GM23338 (cell line): ENCODE data around the gene PKN3.

Experiments used
- EZH2 ChIP-seq: fragments of 200-600 bp; sonication (generic); IDR thresholded peaks from one replicate; pipeline ENCODE4 v1.8.0; 2017; ENCODE audit warnings: antibody characterized with exemption, mild to moderate bottlenecking, low read depth; ENCODE audit not compliant: unreplicated experiment
- EZH2phosphoT487 ChIP-seq: fragments of 200-600 bp; sonication (generic); IDR thresholded peaks from one replicate; pipeline ENCODE4 v1.8.1; 2018; ENCODE audit warnings: antibody characterized with exemption; ENCODE audit not compliant: unreplicated experiment
- POLR2AphosphoS5 ChIP-seq: IDR thresholded peaks from 2 replicates; pipeline ENCODE4 v1.6.1; 2016; ENCODE audit warnings: antibody characterized with exemption, low read depth
- ZNF331 ChIP-seq: fragments of 250-450 bp; sonication (Bioruptor Pico); IDR thresholded peaks from 2 replicates; pipeline ENCODE4 v1.5.0; 2020; ENCODE audit warnings: low read depth, mild to moderate bottlenecking, moderate library complexity
- TF ChIP-seq, protein P1 (sequence below), 2 experiments: fragments of 200-600 bp in 1 of 2; sonication (generic) in 1 of 2; conservative IDR thresholded peaks; 2 replicates each; pipeline versions ENCODE4 v1.5.1 to v1.6.1; 2016 to 2017; ENCODE audit warnings: antibody characterized with exemption in 2 of 2, low read depth in 2 of 2, mild to moderate bottlenecking in 2 of 2, moderate library complexity in 1 of 2
- TF ChIP-seq, protein P2 (sequence below): IDR thresholded peaks from one replicate; pipeline ENCODE4 v1.6.1; 2018; ENCODE audit warnings: antibody characterized with exemption; ENCODE audit not compliant: unreplicated experiment

DNA sequence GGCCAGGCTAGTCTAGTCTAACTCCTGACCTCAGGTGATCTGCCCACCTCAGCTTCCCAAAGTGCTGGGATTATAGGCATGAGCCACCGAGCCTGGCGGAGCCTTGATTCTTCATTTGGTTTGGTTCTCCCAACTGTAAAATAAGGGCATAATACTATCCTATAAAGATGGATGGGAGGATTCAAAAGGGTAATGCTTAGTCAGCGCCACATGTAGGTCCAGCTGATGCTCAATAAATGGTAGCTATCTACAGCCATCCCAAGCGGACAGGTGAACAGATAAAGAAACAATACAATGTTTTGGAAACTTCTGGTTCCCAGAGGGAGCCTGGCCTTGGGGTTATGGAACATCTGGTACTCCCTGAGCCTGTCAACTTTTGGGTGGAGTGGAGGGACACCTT is 26.9 kb upstream of the PKN3 start:
- no peak for TF ChIP-seq EZH2
- TF ChIP-seq, protein P1, sequence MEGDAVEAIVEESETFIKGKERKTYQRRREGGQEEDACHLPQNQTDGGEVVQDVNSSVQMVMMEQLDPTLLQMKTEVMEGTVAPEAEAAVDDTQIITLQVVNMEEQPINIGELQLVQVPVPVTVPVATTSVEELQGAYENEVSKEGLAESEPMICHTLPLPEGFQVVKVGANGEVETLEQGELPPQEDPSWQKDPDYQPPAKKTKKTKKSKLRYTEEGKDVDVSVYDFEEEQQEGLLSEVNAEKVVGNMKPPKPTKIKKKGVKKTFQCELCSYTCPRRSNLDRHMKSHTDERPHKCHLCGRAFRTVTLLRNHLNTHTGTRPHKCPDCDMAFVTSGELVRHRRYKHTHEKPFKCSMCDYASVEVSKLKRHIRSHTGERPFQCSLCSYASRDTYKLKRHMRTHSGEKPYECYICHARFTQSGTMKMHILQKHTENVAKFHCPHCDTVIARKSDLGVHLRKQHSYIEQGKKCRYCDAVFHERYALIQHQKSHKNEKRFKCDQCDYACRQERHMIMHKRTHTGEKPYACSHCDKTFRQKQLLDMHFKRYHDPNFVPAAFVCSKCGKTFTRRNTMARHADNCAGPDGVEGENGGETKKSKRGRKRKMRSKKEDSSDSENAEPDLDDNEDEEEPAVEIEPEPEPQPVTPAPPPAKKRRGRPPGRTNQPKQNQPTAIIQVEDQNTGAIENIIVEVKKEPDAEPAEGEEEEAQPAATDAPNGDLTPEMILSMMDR (conservative IDR thresholded peaks at IDR 0.05; ENCODE audit: low read depth in 2 of 2) = no peak
- TF ChIP-seq, protein P2, sequence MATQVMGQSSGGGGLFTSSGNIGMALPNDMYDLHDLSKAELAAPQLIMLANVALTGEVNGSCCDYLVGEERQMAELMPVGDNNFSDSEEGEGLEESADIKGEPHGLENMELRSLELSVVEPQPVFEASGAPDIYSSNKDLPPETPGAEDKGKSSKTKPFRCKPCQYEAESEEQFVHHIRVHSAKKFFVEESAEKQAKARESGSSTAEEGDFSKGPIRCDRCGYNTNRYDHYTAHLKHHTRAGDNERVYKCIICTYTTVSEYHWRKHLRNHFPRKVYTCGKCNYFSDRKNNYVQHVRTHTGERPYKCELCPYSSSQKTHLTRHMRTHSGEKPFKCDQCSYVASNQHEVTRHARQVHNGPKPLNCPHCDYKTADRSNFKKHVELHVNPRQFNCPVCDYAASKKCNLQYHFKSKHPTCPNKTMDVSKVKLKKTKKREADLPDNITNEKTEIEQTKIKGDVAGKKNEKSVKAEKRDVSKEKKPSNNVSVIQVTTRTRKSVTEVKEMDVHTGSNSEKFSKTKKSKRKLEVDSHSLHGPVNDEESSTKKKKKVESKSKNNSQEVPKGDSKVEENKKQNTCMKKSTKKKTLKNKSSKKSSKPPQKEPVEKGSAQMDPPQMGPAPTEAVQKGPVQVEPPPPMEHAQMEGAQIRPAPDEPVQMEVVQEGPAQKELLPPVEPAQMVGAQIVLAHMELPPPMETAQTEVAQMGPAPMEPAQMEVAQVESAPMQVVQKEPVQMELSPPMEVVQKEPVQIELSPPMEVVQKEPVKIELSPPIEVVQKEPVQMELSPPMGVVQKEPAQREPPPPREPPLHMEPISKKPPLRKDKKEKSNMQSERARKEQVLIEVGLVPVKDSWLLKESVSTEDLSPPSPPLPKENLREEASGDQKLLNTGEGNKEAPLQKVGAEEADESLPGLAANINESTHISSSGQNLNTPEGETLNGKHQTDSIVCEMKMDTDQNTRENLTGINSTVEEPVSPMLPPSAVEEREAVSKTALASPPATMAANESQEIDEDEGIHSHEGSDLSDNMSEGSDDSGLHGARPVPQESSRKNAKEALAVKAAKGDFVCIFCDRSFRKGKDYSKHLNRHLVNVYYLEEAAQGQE = no peak
- TF ChIP-seq ZNF331 = no peak
- no peak for TF ChIP-seq EZH2phosphoT487
- no peak for TF ChIP-seq POLR2AphosphoS5
